ENCODE measurements around the gene SLC38A10.

SLC38A10 gene

GRCh38 chr17:81295031-81295675, at the start of gene SLC38A10:
Gene SLC38A10, minus strand, starts transcription at chr17:81295307. Its CDS starts 386 bp downstream, at chr17:81294921.
- DNase-seq (ENCODE audit: low spot score): peak; percentile 95

GRCh38 chr17:81342269-81343070, 47.4 kb upstream of the SLC38A10 start:
- no peak for DNase-seq (ENCODE audit: low spot score)

GRCh38 chr17:81341516-81342268, 46.6 kb upstream of the SLC38A10 start:
- peak; percentile 72 for DNase-seq (ENCODE audit: low spot score)

GRCh38 chr17:81340607-81341515, 45.8 kb upstream of the SLC38A10 start:
- peak; percentile 70 for DNase-seq (ENCODE audit: low spot score)

GRCh38 chr17:81339534-81340296, 44.6 kb upstream of the SLC38A10 start:
- peak; percentile 75 for DNase-seq (ENCODE audit: low spot score)

- no peak for DNase-seq (ENCODE audit: low spot score)
These were observed 44.1 kb upstream of the SLC38A10 start for GRCh38 chr17:81339191-81339533.

GRCh38 chr17:81338274-81339190, 43.4 kb upstream of the SLC38A10 start:
- peak; percentile 54 for DNase-seq (ENCODE audit: low spot score)

- peak; percentile 66 for DNase-seq (ENCODE audit: low spot score)
These were observed 42.4 kb upstream of the SLC38A10 start for GRCh38 chr17:81337476-81337879.

- DNase-seq (ENCODE audit: low spot score): peak; percentile 53
These were observed 41.8 kb upstream of the SLC38A10 start for GRCh38 chr17:81336930-81337325.

GRCh38 chr17:81336296-81336929, 41.3 kb upstream of the SLC38A10 start:
- no peak for DNase-seq (ENCODE audit: low spot score)

- no peak for DNase-seq (ENCODE audit: low spot score)
These were observed 40.7 kb upstream of the SLC38A10 start for GRCh38 chr17:81335773-81336157.

GRCh38 chr17:81334987-81335772, 40.1 kb upstream of the SLC38A10 start:
- DNase-seq (ENCODE audit: low spot score): no peak

GRCh38 chr17:81334391-81334901, 39.3 kb upstream of the SLC38A10 start:
- DNase-seq (ENCODE audit: low spot score): no peak

- no peak for DNase-seq (ENCODE audit: low spot score)
These were observed 38.7 kb upstream of the SLC38A10 start for GRCh38 chr17:81333616-81334368.

GRCh38 chr17:81332914-81333528, 37.9 kb upstream of the SLC38A10 start:
- DNase-seq (ENCODE audit: low spot score): no peak

- no peak for DNase-seq (ENCODE audit: low spot score)
These were observed 37.2 kb upstream of the SLC38A10 start for GRCh38 chr17:81332118-81332834.
